GM23338 (cell line): ENCODE measurements around the gene A3GALT2.

Experiments
- CREB1 ChIP-seq: fragments of 250-450 bp; sonication (Bioruptor Pico); IDR thresholded peaks from 2 replicates; pipeline ENCODE4 v1.5.0; 2020; ENCODE audit warnings: low read depth, mild to moderate bottlenecking, moderate library complexity
- EZH2 ChIP-seq: fragments of 200-600 bp; sonication (generic); IDR thresholded peaks from one replicate; pipeline ENCODE4 v1.8.0; 2017; ENCODE audit warnings: antibody characterized with exemption, mild to moderate bottlenecking, low read depth; ENCODE audit not compliant: unreplicated experiment
- EZH2phosphoT487 ChIP-seq: fragments of 200-600 bp; sonication (generic); IDR thresholded peaks from one replicate; pipeline ENCODE4 v1.8.1; 2018; ENCODE audit warnings: antibody characterized with exemption; ENCODE audit not compliant: unreplicated experiment
- JUNB ChIP-seq: IDR thresholded peaks from one replicate; pipeline ENCODE4 v1.6.1; 2016; ENCODE audit warnings: antibody characterized with exemption; ENCODE audit not compliant: unreplicated experiment
- NANOG ChIP-seq: IDR thresholded peaks from 2 replicates; pipeline ENCODE4 v1.6.1; 2016; ENCODE audit warnings: antibody characterized with exemption, borderline replicate concordance
- POLR2AphosphoS5 ChIP-seq: IDR thresholded peaks from 2 replicates; pipeline ENCODE4 v1.6.1; 2016; ENCODE audit warnings: antibody characterized with exemption, low read depth
- STAT1 ChIP-seq: IDR thresholded peaks from one replicate; pipeline ENCODE4 v1.6.1; 2016; ENCODE audit warnings: antibody characterized with exemption; ENCODE audit not compliant: unreplicated experiment
- ZNF114 ChIP-seq: fragments of 250-450 bp; sonication (Bioruptor Pico); IDR thresholded peaks from 2 replicates; pipeline ENCODE4 v1.5.0; 2020; ENCODE audit warnings: mild to moderate bottlenecking, moderate library complexity
- ZNF331 ChIP-seq: fragments of 250-450 bp; sonication (Bioruptor Pico); IDR thresholded peaks from 2 replicates; pipeline ENCODE4 v1.5.0; 2020; ENCODE audit warnings: low read depth, mild to moderate bottlenecking, moderate library complexity
- TF ChIP-seq, protein P1 (sequence below), 2 experiments: fragments of 200-600 bp in 1 of 2; sonication (generic) in 1 of 2; conservative IDR thresholded peaks; 2 replicates each; pipeline versions ENCODE4 v1.5.1 to v1.6.1; 2016 to 2017; ENCODE audit warnings: antibody characterized with exemption in 2 of 2, low read depth in 2 of 2, mild to moderate bottlenecking in 2 of 2, moderate library complexity in 1 of 2
- TF ChIP-seq, protein P2 (sequence below): IDR thresholded peaks from one replicate; pipeline ENCODE4 v1.6.1; 2018; ENCODE audit warnings: antibody characterized with exemption; ENCODE audit not compliant: unreplicated experiment
- TF ChIP-seq, protein P3 (sequence below): fragments of 250-450 bp; sonication (Bioruptor Pico); IDR thresholded peaks from 2 replicates; pipeline ENCODE4 v1.5.0; 2020; ENCODE audit warnings: mild to moderate bottlenecking, moderate library complexity

DNA sequence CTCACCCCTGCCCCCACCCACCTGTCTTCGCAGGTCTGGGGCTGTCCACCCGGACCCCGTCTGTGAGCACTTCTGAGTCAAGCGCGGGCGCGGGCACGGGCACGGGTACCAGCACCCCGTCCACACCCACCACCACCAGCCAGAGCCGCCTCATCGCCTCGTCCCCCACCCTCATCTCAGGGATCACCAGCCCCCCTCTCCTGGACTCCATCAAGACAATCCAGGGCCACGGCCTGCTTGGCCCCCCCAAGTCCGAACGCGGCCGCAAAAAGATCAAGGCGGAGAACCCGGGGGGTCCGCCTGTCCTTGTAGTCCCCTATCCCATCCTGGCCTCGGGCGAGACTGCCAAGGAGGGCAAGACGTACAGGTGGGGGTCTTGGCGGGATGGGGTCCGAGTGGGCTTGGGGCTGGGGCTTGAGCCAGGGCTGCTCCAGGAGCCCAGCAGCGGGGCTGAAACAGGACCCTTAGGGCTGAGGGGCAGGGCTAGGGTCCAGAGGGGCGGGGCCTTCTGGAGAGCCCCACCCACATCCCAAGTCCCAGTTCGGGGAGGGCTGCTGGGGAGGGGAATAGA, 40.7 kb downstream of the A3GALT2 start:
- TF ChIP-seq POLR2AphosphoS5, result no peak
- TF ChIP-seq, protein P1, sequence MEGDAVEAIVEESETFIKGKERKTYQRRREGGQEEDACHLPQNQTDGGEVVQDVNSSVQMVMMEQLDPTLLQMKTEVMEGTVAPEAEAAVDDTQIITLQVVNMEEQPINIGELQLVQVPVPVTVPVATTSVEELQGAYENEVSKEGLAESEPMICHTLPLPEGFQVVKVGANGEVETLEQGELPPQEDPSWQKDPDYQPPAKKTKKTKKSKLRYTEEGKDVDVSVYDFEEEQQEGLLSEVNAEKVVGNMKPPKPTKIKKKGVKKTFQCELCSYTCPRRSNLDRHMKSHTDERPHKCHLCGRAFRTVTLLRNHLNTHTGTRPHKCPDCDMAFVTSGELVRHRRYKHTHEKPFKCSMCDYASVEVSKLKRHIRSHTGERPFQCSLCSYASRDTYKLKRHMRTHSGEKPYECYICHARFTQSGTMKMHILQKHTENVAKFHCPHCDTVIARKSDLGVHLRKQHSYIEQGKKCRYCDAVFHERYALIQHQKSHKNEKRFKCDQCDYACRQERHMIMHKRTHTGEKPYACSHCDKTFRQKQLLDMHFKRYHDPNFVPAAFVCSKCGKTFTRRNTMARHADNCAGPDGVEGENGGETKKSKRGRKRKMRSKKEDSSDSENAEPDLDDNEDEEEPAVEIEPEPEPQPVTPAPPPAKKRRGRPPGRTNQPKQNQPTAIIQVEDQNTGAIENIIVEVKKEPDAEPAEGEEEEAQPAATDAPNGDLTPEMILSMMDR (conservative IDR thresholded peaks at IDR 0.05; ENCODE audit: low read depth in 2 of 2), result no peak
- no peak for TF ChIP-seq EZH2phosphoT487
- TF ChIP-seq EZH2, result no peak
- TF ChIP-seq, protein P2, sequence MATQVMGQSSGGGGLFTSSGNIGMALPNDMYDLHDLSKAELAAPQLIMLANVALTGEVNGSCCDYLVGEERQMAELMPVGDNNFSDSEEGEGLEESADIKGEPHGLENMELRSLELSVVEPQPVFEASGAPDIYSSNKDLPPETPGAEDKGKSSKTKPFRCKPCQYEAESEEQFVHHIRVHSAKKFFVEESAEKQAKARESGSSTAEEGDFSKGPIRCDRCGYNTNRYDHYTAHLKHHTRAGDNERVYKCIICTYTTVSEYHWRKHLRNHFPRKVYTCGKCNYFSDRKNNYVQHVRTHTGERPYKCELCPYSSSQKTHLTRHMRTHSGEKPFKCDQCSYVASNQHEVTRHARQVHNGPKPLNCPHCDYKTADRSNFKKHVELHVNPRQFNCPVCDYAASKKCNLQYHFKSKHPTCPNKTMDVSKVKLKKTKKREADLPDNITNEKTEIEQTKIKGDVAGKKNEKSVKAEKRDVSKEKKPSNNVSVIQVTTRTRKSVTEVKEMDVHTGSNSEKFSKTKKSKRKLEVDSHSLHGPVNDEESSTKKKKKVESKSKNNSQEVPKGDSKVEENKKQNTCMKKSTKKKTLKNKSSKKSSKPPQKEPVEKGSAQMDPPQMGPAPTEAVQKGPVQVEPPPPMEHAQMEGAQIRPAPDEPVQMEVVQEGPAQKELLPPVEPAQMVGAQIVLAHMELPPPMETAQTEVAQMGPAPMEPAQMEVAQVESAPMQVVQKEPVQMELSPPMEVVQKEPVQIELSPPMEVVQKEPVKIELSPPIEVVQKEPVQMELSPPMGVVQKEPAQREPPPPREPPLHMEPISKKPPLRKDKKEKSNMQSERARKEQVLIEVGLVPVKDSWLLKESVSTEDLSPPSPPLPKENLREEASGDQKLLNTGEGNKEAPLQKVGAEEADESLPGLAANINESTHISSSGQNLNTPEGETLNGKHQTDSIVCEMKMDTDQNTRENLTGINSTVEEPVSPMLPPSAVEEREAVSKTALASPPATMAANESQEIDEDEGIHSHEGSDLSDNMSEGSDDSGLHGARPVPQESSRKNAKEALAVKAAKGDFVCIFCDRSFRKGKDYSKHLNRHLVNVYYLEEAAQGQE, result no peak
- TF ChIP-seq ZNF331 (CRISPR knock-in tag), result no peak
- TF ChIP-seq NANOG, result no peak
- TF ChIP-seq CREB1 (CRISPR knock-in tag), result no peak
- TF ChIP-seq STAT1, result no peak
- no peak for TF ChIP-seq JUNB
- TF ChIP-seq, protein P3, sequence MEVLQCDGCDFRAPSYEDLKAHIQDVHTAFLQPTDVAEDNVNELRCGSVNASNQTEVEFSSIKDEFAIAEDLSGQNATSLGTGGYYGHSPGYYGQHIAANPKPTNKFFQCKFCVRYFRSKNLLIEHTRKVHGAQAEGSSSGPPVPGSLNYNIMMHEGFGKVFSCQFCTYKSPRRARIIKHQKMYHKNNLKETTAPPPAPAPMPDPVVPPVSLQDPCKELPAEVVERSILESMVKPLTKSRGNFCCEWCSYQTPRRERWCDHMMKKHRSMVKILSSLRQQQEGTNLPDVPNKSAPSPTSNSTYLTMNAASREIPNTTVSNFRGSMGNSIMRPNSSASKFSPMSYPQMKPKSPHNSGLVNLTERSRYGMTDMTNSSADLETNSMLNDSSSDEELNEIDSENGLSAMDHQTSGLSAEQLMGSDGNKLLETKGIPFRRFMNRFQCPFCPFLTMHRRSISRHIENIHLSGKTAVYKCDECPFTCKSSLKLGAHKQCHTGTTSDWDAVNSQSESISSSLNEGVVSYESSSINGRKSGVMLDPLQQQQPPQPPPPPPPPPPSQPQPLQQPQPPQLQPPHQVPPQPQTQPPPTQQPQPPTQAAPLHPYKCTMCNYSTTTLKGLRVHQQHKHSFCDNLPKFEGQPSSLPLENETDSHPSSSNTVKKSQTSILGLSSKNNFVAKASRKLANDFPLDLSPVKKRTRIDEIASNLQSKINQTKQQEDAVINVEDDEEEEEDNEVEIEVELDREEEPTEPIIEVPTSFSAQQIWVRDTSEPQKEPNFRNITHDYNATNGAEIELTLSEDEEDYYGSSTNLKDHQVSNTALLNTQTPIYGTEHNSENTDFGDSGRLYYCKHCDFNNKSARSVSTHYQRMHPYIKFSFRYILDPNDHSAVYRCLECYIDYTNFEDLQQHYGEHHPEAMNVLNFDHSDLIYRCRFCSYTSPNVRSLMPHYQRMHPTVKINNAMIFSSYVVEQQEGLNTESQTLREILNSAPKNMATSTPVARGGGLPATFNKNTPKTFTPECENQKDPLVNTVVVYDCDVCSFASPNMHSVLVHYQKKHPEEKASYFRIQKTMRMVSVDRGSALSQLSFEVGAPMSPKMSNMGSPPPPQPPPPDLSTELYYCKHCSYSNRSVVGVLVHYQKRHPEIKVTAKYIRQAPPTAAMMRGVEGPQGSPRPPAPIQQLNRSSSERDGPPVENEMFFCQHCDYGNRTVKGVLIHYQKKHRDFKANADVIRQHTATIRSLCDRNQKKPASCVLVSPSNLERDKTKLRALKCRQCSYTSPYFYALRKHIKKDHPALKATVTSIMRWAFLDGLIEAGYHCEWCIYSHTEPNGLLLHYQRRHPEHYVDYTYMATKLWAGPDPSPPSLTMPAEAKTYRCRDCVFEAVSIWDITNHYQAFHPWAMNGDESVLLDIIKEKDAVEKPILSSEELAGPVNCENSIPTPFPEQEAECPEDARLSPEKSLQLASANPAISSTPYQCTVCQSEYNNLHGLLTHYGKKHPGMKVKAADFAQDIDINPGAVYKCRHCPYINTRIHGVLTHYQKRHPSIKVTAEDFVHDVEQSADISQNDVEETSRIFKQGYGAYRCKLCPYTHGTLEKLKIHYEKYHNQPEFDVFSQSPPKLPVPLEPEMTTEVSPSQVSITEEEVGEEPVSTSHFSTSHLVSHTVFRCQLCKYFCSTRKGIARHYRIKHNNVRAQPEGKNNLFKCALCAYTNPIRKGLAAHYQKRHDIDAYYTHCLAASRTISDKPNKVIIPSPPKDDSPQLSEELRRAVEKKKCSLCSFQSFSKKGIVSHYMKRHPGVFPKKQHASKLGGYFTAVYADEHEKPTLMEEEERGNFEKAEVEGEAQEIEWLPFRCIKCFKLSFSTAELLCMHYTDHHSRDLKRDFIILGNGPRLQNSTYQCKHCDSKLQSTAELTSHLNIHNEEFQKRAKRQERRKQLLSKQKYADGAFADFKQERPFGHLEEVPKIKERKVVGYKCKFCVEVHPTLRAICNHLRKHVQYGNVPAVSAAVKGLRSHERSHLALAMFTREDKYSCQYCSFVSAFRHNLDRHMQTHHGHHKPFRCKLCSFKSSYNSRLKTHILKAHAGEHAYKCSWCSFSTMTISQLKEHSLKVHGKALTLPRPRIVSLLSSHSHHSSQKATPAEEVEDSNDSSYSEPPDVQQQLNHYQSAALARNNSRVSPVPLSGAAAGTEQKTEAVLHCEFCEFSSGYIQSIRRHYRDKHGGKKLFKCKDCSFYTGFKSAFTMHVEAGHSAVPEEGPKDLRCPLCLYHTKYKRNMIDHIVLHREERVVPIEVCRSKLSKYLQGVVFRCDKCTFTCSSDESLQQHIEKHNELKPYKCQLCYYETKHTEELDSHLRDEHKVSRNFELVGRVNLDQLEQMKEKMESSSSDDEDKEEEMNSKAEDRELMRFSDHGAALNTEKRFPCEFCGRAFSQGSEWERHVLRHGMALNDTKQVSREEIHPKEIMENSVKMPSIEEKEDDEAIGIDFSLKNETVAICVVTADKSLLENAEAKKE (CRISPR knock-in tag), result no peak
- TF ChIP-seq ZNF114 (CRISPR knock-in tag), result no peak
